ENCODE results near the gene SERINC2. TPM values are rescaled to one million over a fixed set of nuclear protein-coding genes. Genes with fewer than 3 reads are reported as not detected.
A peak's percentile ranks its signal among the peaks of the same experiment; 100 is the strongest.

The SERINC2 gene
- total and polyA plus RNA-seq, 2 of the 8 experiments (the other 6 are each of a cell fraction or from before 2014, with no cell fraction given) = 31.4 to 60.0 TPM

GRCh38 chr1:31371121-31371959 is 41.7 kb upstream of the SERINC2 start:
- H4K91ac ChIP-seq (replicated peaks; ENCODE audit: insufficient read length, low read length) = no peak overlapping the region
- H2AFZ ChIP-seq (ENCODE audit: low read length) = no peak overlapping the region
- H3K36me3 ChIP-seq (ENCODE audit: control insufficient read depth in 2 of 4, insufficient read depth in 4 of 4, low read length in 3 of 4) = peaks cover 0 to 9% (median 0%) of the 10 kb centered on the region in 4 experiments; a peak in 3 of 8 replicates
- H3K23me2 ChIP-seq (ENCODE audit: low read depth, low read length) = peaks cover 11% of the 10 kb centered on the region
- no peak overlapping the region for H3K27ac ChIP-seq (ENCODE audit: low read depth, low read length)
- no peak overlapping the region for H4K8ac ChIP-seq (ENCODE audit: extremely low read depth, insufficient read depth, low read length)
- H2AK5ac ChIP-seq (ENCODE audit: low read depth, low read length) = no peak overlapping the region
- no peak overlapping the region for H3K18ac ChIP-seq (ENCODE audit: extremely low read depth, low read length)
- H3K9me3 ChIP-seq (ENCODE audit: insufficient read depth in 2 of 2, low read depth in 1 of 2, low read length in 1 of 2) = no peaks in the 10 kb centered on the region
- no peak overlapping the region for H2BK20ac ChIP-seq (ENCODE audit: low read length)
- ChIA-PET POLR2A (ENCODE audit: partially characterized antibody) (interaction anchor here (0.6 to 5.4 kb wide), 6 partner anchors 9 to 50 kb away, joined by 3 to 26 read pairs (median 4); partner anchors contain the start of gene SERINC2), CTCF (ENCODE audit: partially characterized antibody) (interaction anchor here (0.6 to 1.6 kb wide), 6 partner anchors 11 to 234 kb away, joined by 3 to 7 read pairs (median 4); no protein-coding TSS in a partner anchor)
- peak overlapping the region; percentile 28; the same call in 1 of the 2 replicates for H2BK12ac ChIP-seq (ENCODE audit: low read depth, low read length)
- no peak overlapping the region for H3K9ac ChIP-seq (replicated peaks in 1 of 4; ENCODE audit: extremely low read depth in 1 of 4, low read depth in 3 of 4, low read length in 3 of 4)
- no peak overlapping the region for H3K56ac ChIP-seq (replicated peaks; ENCODE audit: insufficient read length, low read depth, low read length)
- H2BK15ac ChIP-seq (ENCODE audit: low read length) = peak overlapping the region; percentile 78
- no peak overlapping the region for H3K4me3 ChIP-seq (ENCODE audit: extremely low read depth in 1 of 4, insufficient read depth in 2 of 4, low read depth in 3 of 4, low read length in 4 of 4)
- H3K79me2 ChIP-seq (ENCODE audit: control insufficient read depth in 1 of 2, insufficient read depth in 2 of 2, low read length in 2 of 2) = no peaks in the 10 kb centered on the region
- H2BK5ac ChIP-seq (ENCODE audit: low read depth, low read length) = no peak overlapping the region; the same call in 1 of the 2 replicates
- 0 out of 7 replicates have a peak, but pooled peaks cover 0 to 2% (median 0%) of the 10 kb centered on the region in 4 experiments for H3K27me3 ChIP-seq (replicated peaks in 1 of 4; ENCODE audit: control insufficient read depth in 3 of 4, extremely low read depth in 1 of 4, insufficient read depth in 3 of 4, low read length in 3 of 4)
- H3K79me1 ChIP-seq (ENCODE audit: low read depth, low read length) = no peaks in the 10 kb centered on the region
- no peak overlapping the region for H3K4ac ChIP-seq (replicated peaks; ENCODE audit: insufficient read length, low read depth, low read length)
- no peak overlapping the region; a peak in 1 of 4 replicates for H3K4me2 ChIP-seq (ENCODE audit: insufficient read depth in 1 of 2, low read depth in 2 of 2, low read length in 2 of 2)
- peaks cover 9 to 32% (median 27%) of the 10 kb centered on the region in 4 experiments for H3K4me1 ChIP-seq (replicated peaks in 1 of 4; ENCODE audit: control insufficient read depth in 3 of 4, insufficient read depth in 4 of 4, low read length in 3 of 4)
- H4K5ac ChIP-seq (ENCODE audit: insufficient read length, low read depth, low read length) = no peak overlapping the region
- H3K23ac ChIP-seq (ENCODE audit: insufficient read length) = no peak overlapping the region
- H3K14ac ChIP-seq (ENCODE audit: insufficient read length) = no peak overlapping the region
- 87% methylated on average over 10 of the region's 10 CpGs; no CpG with 5 or more reads in 1 of the 2 experiments for WGBS, 2 experiments (ENCODE audit: extremely low coverage in 1 of 2, insufficient coverage in 1 of 2, insufficient read length in 1 of 2, insufficient replicate concordance in 2 of 2, low coverage in 1 of 2, low lambda C conversion rate in 2 of 2, missing lambda C conversion rate in 1 of 2)
- FAIRE-seq (no peak), DNase-seq (ENCODE audit: low read depth in 1 of 2, low spot score in 2 of 2) (no peak)
- no peaks in the 10 kb centered on the region for H4K20me1 ChIP-seq (replicated peaks in 1 of 2; ENCODE audit: control insufficient read depth in 1 of 2, insufficient read depth in 2 of 2, low read length in 2 of 2)
- H2BK120ac ChIP-seq (replicated peaks; ENCODE audit: low read depth, low read length) = no peak overlapping the region
- no peak for TF ChIP-seq BCL11A (IDR thresholded peaks at IDR 0.05; ENCODE audit: low read depth in 2 of 2, low read length in 2 of 2)
- no peak for TF ChIP-seq CTCF (IDR thresholded peaks at IDR 0.05; ENCODE audit: control extremely low read depth in 1 of 3, insufficient read depth in 1 of 3, low read depth in 1 of 3, low read length in 3 of 3)
- TF ChIP-seq ASH2L (IDR thresholded peaks at IDR 0.05; ENCODE audit: low read length) = no peak
- TF ChIP-seq CBX5 (IDR thresholded peaks at IDR 0.05; ENCODE audit: low read depth, low read length) = no peak
- no peak for TF ChIP-seq JUND (IDR thresholded peaks at IDR 0.05; ENCODE audit: low read length)
- TF ChIP-seq ATF3 (IDR thresholded peaks at IDR 0.05; ENCODE audit: insufficient read depth, low read depth, low read length) = no peak
- no peak for TF ChIP-seq HDAC6 (IDR thresholded peaks at IDR 0.05; ENCODE audit: low read depth, low read length)
- TF ChIP-seq CTBP2 (IDR thresholded peaks at IDR 0.05; ENCODE audit: borderline replicate concordance, insufficient read depth, insufficient read length, low read length) = no peak
